Left lung (tissue), 10 donors: ENCODE results near the gene ZNF174. TPM values are rescaled to one million over a fixed set of nuclear protein-coding genes. Genes with fewer than 3 reads are reported as not detected.
A peak's percentile ranks its signal among the peaks of the same experiment; 100 is the strongest.

ENCODE experiments used
- ATAC-seq: fragments of 200-7000 bp; cut with Tn5 transposase; one replicate; pipeline ENCODE4 v1.9.1; 2020; ENCODE audit warnings: moderate library complexity
- DNase-seq, 4 donors: peaks; one replicate each; pipeline ENCODE4 v3.0.0-alpha.2; 2013 to 2020
- H3K27ac ChIP-seq, 2 donors: fragments of 200-600 bp; sonication (generic) in 1 of 2; one replicate each; pipeline versions ENCODE4 v1.5.0 to v1.8.0; 2020 to 2021
- H3K27me3 ChIP-seq, 2 donors: fragments of 200-600 bp; sonication (generic) in 1 of 2; one replicate each; pipeline versions ENCODE4 v1.5.0 to v1.8.0; 2020 to 2021
- H3K36me3 ChIP-seq, 2 donors: fragments of 200-600 bp; sonication (generic) in 1 of 2; one replicate each; pipeline versions ENCODE4 v1.5.0 to v1.8.0; 2020 to 2021
- H3K4me1 ChIP-seq, 2 donors: fragments of 200-600 bp; one replicate each; pipeline ENCODE4 v1.8.0; 2021
- H3K4me3 ChIP-seq, 2 donors: fragments of 200-600 bp; sonication (generic) in 1 of 2; one replicate each; pipeline versions ENCODE4 v1.5.0 to v1.8.0; 2020 to 2021; ENCODE audit warnings: mild to moderate bottlenecking in 1 of 2
- H3K9me3 ChIP-seq, 2 donors: fragments of 200-600 bp; sonication (generic) in 1 of 2; one replicate each; pipeline versions ENCODE4 v1.5.0 to v1.8.0; 2020 to 2021
- CTCF ChIP-seq, 2 donors: fragments of 200-600 bp; sonication (generic) in 1 of 2; IDR thresholded peaks; one replicate each; pipeline versions ENCODE4 v1.5.0 to v1.8.0; 2021; ENCODE audit warnings: antibody characterized with exemption in 2 of 2
- intact Hi-C, 2 donors: fragments of 100-400 bp; cut with DNase I; formaldehyde crosslinking; loops; one replicate each; pipeline versions ENCODE4 v1.11.2 to v1.14.2; 2022
- polyA plus RNA-seq, 6 donors: library from polyadenylated mRNA; unstranded; fragments of 120-200 nt; gene quantifications; one replicate each; pipeline ENCODE4 v1.2.1, GENCODE V29; 2013; ENCODE audit not compliant: insufficient read length in 6 of 6
- total RNA-seq, 2 donors: library from RNA; stranded (reverse); fragmentation: NEBNext Ultra II Directional; extraction: Animal tissue kit (Norgen Biotek cat#: 25700); gene quantifications; one replicate each; pipeline ENCODE4 v1.2.1, GENCODE V29; 2021
- donor health status: DM: no; HTN: yes; CAD: no.
- donor health status: DM: no; HTN: no; CAD: no.

ZNF174 gene
- total and polyA plus RNA-seq, 8 donors = 8.1 to 15.1 (median 13.1) TPM

GRCh38 chr16:3401719-3402397, 843 bp downstream of the ZNF174 start:
- ATAC-seq = no peak
- Histone ChIP-seq H3K4me3 (peak overlapping the region; percentile 86 to 93), H3K27me3 (no peaks in the 10 kb centered on the region), H3K9me3 (peaks cover 0 to 40% of the 10 kb centered on the region in 2 donors), H3K27ac (peak overlapping the region; percentile 77 to 90), H3K36me3 (peaks cover 0 to 52% of the 10 kb centered on the region in 2 donors), H3K4me1 (peaks cover 7 to 27% of the 10 kb centered on the region in 2 donors)
- DNase-seq = peak in 1 of 4 donors; percentile 3
- intact Hi-C loops = no loop called here
- TF ChIP-seq CTCF (IDR thresholded peaks at IDR 0.05) = no peak

- H3K9me3 ChIP-seq = peaks cover 19 to 98% of the 10 kb centered on the region in 2 donors
- no peaks in the 10 kb centered on the region for H3K27me3 ChIP-seq
- no peak for DNase-seq
- no peak for TF ChIP-seq CTCF (IDR thresholded peaks at IDR 0.05)
- no peak for ATAC-seq
- H3K27ac ChIP-seq = no peak overlapping the region
- no peak overlapping the region for H3K4me3 ChIP-seq
- intact Hi-C loops = no loop called here
- no peaks in the 10 kb centered on the region for H3K4me1 ChIP-seq
- peaks cover 0 to 77% of the 10 kb centered on the region in 2 donors for H3K36me3 ChIP-seq
Measured at GRCh38 chr16:3408561-3409197, 7.7 kb downstream of the ZNF174 start.

- peaks cover 7 to 94% of the 10 kb centered on the region in 2 donors for H3K9me3 ChIP-seq
- no peak overlapping the region for H3K27ac ChIP-seq
- peaks cover 0 to 26% of the 10 kb centered on the region in 2 donors for H3K36me3 ChIP-seq
- H3K27me3 ChIP-seq = no peaks in the 10 kb centered on the region
- ATAC-seq = no peak
- no peaks in the 10 kb centered on the region for H3K4me1 ChIP-seq
- H3K4me3 ChIP-seq = no peak overlapping the region
- no peak for TF ChIP-seq CTCF (IDR thresholded peaks at IDR 0.05)
- intact Hi-C loops = no loop called here
- no peak for DNase-seq
Measured at GRCh38 chr16:3413730-3414379, 12.8 kb downstream of the ZNF174 start.

- no peak overlapping the region for H3K27ac ChIP-seq
- DNase-seq (peak in 3 of 4 donors; percentile 17 to 82 (median 62)), ATAC-seq (peak; percentile 44)
- TF ChIP-seq CTCF (IDR thresholded peaks at IDR 0.05) = no peak
- peaks cover 0 to 7% of the 10 kb centered on the region in 2 donors for H3K9me3 ChIP-seq
- intact Hi-C loops = no loop called here
- H3K4me3 ChIP-seq = no peak overlapping the region
- peaks cover 6 to 12% of the 10 kb centered on the region in 2 donors for H3K27me3 ChIP-seq
- H3K4me1 ChIP-seq = no peaks in the 10 kb centered on the region
- H3K36me3 ChIP-seq = peaks cover 0 to 24% of the 10 kb centered on the region in 2 donors
Measured at GRCh38 chr16:3431779-3432219, 30.8 kb downstream of the ZNF174 start.

- Histone ChIP-seq H3K4me1 (no peaks in the 10 kb centered on the region), H3K9me3 (peaks cover 0 to 11% of the 10 kb centered on the region in 2 donors), H3K4me3 (no peak overlapping the region), H3K27me3 (peaks cover 6 to 12% of the 10 kb centered on the region in 2 donors), H3K36me3 (peaks cover 0 to 35% of the 10 kb centered on the region in 2 donors), H3K27ac (no peak overlapping the region)
- ATAC-seq (no peak), DNase-seq (no peak)
- TF ChIP-seq CTCF (IDR thresholded peaks at IDR 0.05) = no peak
- intact Hi-C loops = no loop called here
Measured at GRCh38 chr16:3434373-3434772, 33.4 kb downstream of the ZNF174 start.
